GM21360 (cell line): ENCODE data around the gene ARID1A.
"Not testable (repeated sequence)": the region's sequence is repeated elsewhere in the genome, so short reads cannot be mapped to it uniquely, and the experiment has no call there.

Experiments
- ATAC-seq: cut with Tn5 transposase; IDR thresholded peaks from one replicate; pipeline ENCODE4 v1.9.1; 2021; ENCODE audit warnings: mild to moderate bottlenecking, moderate library complexity; ENCODE audit not compliant: unreplicated experiment

ARID1A gene

GRCh38 chr1:26695356-26696118, at the start of gene ARID1A:
Gene ARID1A (plus strand): TSS chr1:26696015. CDS start chr1:26696404, 389 bp downstream.
- ATAC-seq: peak; percentile 36

DNA sequence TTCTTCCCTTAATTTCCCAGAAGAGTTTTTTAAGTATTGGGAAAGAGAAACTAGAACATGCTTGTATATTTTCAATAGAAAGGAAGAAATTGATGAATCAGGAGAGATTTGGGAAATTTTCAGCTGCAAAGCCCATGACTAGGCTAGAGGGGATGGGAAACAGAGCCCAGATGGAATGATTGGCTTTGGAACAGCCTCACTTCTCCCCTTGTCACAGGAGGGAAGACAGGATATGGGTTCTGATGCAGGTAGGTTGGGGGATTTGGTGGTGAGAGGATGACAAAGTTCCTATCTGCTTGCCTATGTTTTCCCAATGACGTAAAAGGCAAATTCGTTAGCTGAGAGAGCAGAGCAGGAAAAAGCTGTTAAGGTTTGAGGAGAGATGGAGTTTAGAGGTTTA, 31.0 kb upstream of the ARID1A start:
- ATAC-seq: no peak

DNA sequence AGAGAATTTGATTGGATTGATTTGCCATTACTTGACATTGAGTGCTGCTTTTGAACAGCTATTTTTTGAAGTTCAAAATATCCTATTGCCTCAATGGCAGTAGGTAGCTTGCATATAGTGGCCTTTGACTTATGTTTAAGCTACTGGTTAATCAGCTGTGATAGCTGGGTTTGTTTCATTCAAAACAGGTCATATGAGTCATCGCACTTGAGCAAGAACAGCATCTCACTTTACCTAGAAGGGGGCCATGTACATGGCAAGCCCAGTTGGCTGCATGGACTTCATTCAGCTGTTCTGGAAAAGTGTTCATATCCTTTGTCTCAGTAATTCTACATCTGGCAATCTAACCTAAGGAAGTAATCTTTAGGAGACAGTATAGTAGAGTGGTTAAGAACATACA, 29.0 kb upstream of the ARID1A start:
- no peak for ATAC-seq

GRCh38 chr1:26668106-26668786, 27.6 kb upstream of the ARID1A start:
- ATAC-seq: not testable (repeated sequence)

GRCh38 chr1:26677306-26678115, 18.3 kb upstream of the ARID1A start:
- ATAC-seq: peak; percentile 72

GRCh38 chr1:26684763-26685508, 10.9 kb upstream of the ARID1A start:
- ATAC-seq: no peak

DNA sequence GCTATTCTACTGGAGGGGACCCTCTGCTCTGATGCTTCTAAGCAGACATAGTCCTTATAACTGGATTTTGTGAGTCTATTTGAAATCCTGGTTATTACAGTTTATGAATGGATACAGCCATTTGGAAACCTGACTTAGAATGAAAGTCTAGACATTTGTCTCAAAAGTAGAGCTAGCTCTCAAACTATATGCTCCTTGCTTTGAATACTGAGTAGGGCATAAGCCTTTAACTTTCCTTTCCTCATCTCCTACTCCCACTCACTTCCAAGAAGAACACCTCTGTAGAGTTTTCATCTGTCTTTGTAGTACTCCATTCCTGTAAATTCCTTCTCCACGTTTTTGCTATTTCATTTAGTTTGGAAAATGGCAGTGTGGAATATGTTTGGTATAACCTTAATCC, 9.0 kb upstream of the ARID1A start:
- no peak for ATAC-seq

DNA sequence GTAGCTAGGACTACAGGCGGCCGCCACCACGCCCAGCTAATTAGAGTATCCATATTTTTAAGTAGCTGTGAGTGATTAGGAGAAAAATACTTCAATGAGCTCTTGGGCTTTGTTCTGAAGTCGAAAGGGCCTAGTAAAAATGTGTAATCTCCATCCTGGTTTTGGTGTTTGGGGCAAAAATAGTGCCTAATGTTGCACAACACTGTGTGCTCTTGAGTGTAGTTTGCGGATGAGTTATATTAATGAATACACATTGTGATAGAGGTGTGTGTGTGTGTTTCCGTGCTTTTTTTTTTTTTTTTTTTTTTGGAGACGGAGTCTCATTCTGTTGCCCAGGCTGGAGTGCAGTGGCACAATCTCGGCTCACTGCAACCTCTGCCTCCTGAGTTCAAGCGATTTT, 6.3 kb upstream of the ARID1A start:
- no peak for ATAC-seq

GRCh38 chr1:26690157-26690556, 5.7 kb upstream of the ARID1A start:
- no peak for ATAC-seq

DNA sequence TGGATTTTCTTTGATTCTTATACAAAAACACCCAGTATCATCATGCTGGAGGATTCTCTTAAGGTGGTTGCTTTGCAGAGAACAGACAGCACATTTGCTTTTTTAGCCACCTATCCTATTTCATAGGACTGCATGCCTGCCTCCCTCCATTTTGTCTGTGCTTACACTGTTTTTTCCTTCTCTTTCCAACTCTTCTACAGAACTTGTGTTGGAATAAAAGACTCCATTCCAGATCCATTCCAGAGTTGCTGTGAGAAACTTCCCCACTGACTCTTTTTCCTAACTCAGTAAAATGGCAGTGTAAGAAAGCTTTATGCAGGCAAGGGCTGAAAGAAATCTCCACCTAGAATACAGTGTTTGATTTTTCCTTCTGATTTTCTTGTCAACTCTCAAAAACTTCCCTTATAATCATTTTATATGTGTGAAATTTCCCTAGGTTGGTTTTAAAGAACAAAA, 5.2 kb upstream of the ARID1A start:
- no peak for ATAC-seq

GRCh38 chr1:26692211-26692792, 3.5 kb upstream of the ARID1A start:
- peak; percentile 24 for ATAC-seq

DNA sequence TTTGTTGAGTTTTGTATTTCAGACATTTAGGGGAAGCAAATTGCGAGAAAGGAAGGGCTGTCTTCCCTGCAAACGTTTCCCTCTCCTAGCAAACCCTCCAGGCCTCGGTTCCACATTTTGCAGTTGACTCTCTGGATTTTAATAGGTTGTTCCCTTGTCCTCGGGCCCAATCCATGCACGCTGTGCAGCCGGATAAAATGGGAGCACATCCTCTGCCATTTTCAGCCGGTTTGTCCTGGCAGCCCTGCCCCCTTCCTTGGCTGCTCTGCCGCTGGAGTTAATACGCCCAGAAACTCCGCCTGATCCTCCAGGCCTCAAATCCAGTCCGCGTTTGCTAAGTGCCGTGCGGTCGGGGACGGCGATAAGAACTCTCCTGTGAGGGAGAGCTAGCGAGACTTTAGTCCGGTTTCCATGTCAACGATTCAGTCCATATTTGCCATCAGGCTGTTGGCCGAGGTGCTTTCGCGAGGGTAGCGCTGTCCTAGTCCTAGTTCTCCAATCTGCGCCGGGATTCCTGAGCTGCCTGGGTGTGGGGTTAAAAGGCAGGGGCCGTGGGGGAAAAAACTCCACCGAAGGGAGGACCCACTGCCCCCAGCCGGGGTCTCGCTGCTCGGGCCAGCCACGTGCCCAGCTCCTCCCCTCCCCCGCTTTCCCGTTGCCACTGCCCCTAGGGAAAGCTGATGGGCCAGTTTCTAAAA, 2.9 kb upstream of the ARID1A start:
- ATAC-seq: peak; percentile 27

- no peak for ATAC-seq
Measured at GRCh38 chr1:26693599-26694572, 1.9 kb upstream of the ARID1A start.

- ATAC-seq: no peak
Measured at GRCh38 chr1:26694638-26695355, 1.0 kb upstream of the ARID1A start.

DNA sequence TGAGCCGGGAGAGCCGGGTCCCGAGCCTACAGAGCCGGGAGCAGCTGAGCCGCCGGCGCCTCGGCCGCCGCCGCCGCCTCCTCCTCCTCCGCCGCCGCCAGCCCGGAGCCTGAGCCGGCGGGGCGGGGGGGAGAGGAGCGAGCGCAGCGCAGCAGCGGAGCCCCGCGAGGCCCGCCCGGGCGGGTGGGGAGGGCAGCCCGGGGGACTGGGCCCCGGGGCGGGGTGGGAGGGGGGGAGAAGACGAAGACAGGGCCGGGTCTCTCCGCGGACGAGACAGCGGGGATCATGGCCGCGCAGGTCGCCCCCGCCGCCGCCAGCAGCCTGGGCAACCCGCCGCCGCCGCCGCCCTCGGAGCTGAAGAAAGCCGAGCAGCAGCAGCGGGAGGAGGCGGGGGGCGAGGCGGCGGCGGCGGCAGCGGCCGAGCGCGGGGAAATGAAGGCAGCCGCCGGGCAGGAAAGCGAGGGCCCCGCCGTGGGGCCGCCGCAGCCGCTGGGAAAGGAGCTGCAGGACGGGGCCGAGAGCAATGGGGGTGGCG, 371 bp downstream of the ARID1A start:
- ATAC-seq: no peak

- ATAC-seq: no peak
Measured at GRCh38 chr1:26696654-26697430, 1.0 kb downstream of the ARID1A start.

- ATAC-seq: no peak
Measured at GRCh38 chr1:26697431-26697977, 1.7 kb downstream of the ARID1A start.
